HepG2 (cell line): ENCODE measurements around the gene POLN. TPM values are rescaled to one million over a fixed set of nuclear protein-coding genes. Genes with fewer than 3 reads are reported as not detected.
A peak's percentile ranks its signal among the peaks of the same experiment; 100 is the strongest.

Experiments used
- AGO1 ChIP-seq: fragments of 200-400 bp; formaldehyde crosslinking; IDR thresholded peaks from 2 replicates; pipeline ENCODE4 v1.6.1; 2017; ENCODE audit warnings: mild to moderate bottlenecking, low read depth, low read length, moderate library complexity; ENCODE audit not compliant: poor library complexity, severe bottlenecking
- CBX2 ChIP-seq, 2 experiments: fragments of 200-600 bp in 1 of 2; sonication (generic); formaldehyde crosslinking in 1 of 2; IDR thresholded peaks; 2 replicates each; pipeline versions ENCODE4 v1.7.0 to v1.8.1; 2018 to 2022; ENCODE audit warnings: low read depth in 2 of 2, low read length in 1 of 2, mild to moderate bottlenecking in 1 of 2, missing genetic modification reagents in 1 of 2
- CCDC6 ChIP-seq: sonication (generic); formaldehyde crosslinking; IDR thresholded peaks from 2 replicates; pipeline ENCODE4 v1.8.1; 2022; ENCODE audit warnings: mild to moderate bottlenecking, missing genetic modification reagents, moderate library complexity
- CTCF ChIP-seq: sonication (generic); formaldehyde crosslinking; IDR thresholded peaks from 2 replicates; pipeline ENCODE4 v1.5.0; 2020; ENCODE audit warnings: mild to moderate bottlenecking, missing genetic modification reagents, moderate library complexity
- ELF1 ChIP-seq: sonication (generic); formaldehyde crosslinking; IDR thresholded peaks from 2 replicates; pipeline ENCODE4 v1.4.0; 2020; ENCODE audit warnings: missing genetic modification reagents
- FIP1L1 ChIP-seq: fragments of 200-400 bp; formaldehyde crosslinking; IDR thresholded peaks from 2 replicates; pipeline ENCODE4 v1.6.1; 2018; ENCODE audit warnings: low read depth, mild to moderate bottlenecking, low read length, moderate library complexity, borderline replicate concordance; ENCODE audit not compliant: insufficient read depth
- GLMP ChIP-seq: sonication (generic); formaldehyde crosslinking; IDR thresholded peaks from 2 replicates; pipeline ENCODE4 v1.9.0; 2021; ENCODE audit warnings: missing genetic modification reagents, mild to moderate bottlenecking, borderline replicate concordance
- HMGXB3 ChIP-seq: sonication (generic); formaldehyde crosslinking; IDR thresholded peaks from 2 replicates; pipeline ENCODE4 v1.4.0; 2020; ENCODE audit warnings: missing genetic modification reagents, borderline replicate concordance
- KLF12 ChIP-seq: sonication (generic); formaldehyde crosslinking; IDR thresholded peaks from 2 replicates; pipeline ENCODE4 v1.4.0; 2020; ENCODE audit warnings: missing genetic modification reagents, borderline replicate concordance
- KLF9 ChIP-seq: IDR thresholded peaks from 2 replicates; pipeline ENCODE4 v1.6.1; 2016; ENCODE audit warnings: low read depth
- PCBP2 ChIP-seq: fragments of 200-400 bp; formaldehyde crosslinking; optimal IDR thresholded peaks from 2 replicates; pipeline ENCODE3; 2018; ENCODE audit warnings: low read length, low read depth; ENCODE audit not compliant: poor library complexity, severe bottlenecking
- RXRA ChIP-seq: sonication (generic); formaldehyde crosslinking; IDR thresholded peaks from 2 replicates; pipeline ENCODE4 v1.5.1; 2020; ENCODE audit warnings: missing genetic modification reagents
- SP140L ChIP-seq: sonication (generic); formaldehyde crosslinking; IDR thresholded peaks from 2 replicates; pipeline ENCODE4 v1.4.0; 2020; ENCODE audit warnings: missing genetic modification reagents, borderline replicate concordance
- TEAD2 ChIP-seq: sonication (generic); formaldehyde crosslinking; IDR thresholded peaks from 2 replicates; pipeline ENCODE4 v1.9.0; 2021; ENCODE audit warnings: missing genetic modification reagents
- TOPORS ChIP-seq: sonication (generic); formaldehyde crosslinking; IDR thresholded peaks from 2 replicates; pipeline ENCODE4 v1.8.0; 2023; ENCODE audit warnings: mild to moderate bottlenecking, missing genetic modification reagents
- ZBTB8A ChIP-seq: sonication (generic); formaldehyde crosslinking; IDR thresholded peaks from 2 replicates; pipeline ENCODE4 v1.4.0; 2020; ENCODE audit warnings: mild to moderate bottlenecking, low read depth, missing genetic modification reagents, borderline replicate concordance
- ZNF451 ChIP-seq: sonication (generic); formaldehyde crosslinking; IDR thresholded peaks from 2 replicates; pipeline ENCODE4 v1.5.0; 2020; ENCODE audit warnings: mild to moderate bottlenecking, missing genetic modification reagents
- ZNF550 ChIP-seq: sonication (generic); formaldehyde crosslinking; IDR thresholded peaks from 2 replicates; pipeline ENCODE4 v1.4.0; 2020; ENCODE audit warnings: mild to moderate bottlenecking, missing genetic modification reagents, borderline replicate concordance
- ZNF740 ChIP-seq: sonication (generic); formaldehyde crosslinking; IDR thresholded peaks from 2 replicates; pipeline ENCODE4 v1.4.0; 2020; ENCODE audit warnings: missing genetic modification reagents
- ZNF839 ChIP-seq: sonication (generic); formaldehyde crosslinking; IDR thresholded peaks from 2 replicates; pipeline ENCODE4 v1.4.0; 2020; ENCODE audit warnings: missing genetic modification reagents, mild to moderate bottlenecking, borderline replicate concordance
- polyA plus RNA-seq, 8 experiments: library from polyadenylated mRNA; depleted of rRNA in 3 of 8; stranded (reverse) in 7 of 8; unstranded in 1 of 8; fragments of >200 nt; fragmentation: Illumina TruSeq in 4 of 8; extraction: Trizol in 4 of 8; gene quantifications; 2 replicates each; pipeline versions ENCODE4 v1.2.1 to v1.2.3, GENCODE V29; 2011 to 2016; ENCODE audit warnings: low read depth in 4 of 8, missing spikeins in 1 of 8, mixed read lengths in 1 of 8; ENCODE audit not compliant: insufficient read depth in 1 of 8
- total RNA-seq, 5 experiments: library from RNA; depleted of rRNA; stranded (reverse); fragments of >200 nt; fragmentation: Illumina TruSeq; extraction: Trizol; gene quantifications; 2 replicates each; pipeline ENCODE4 v1.2.3, GENCODE V29; 2016; ENCODE audit warnings: low read depth in 1 of 5

Gene POLN
- total and polyA plus RNA-seq, 2 of the 13 experiments (the other 11 are each of a cell fraction or from before 2014, with no cell fraction given), result 0.93 to 1.5 TPM

- TF ChIP-seq ZNF740 (CRISPR knock-in tag), result 0 out of 2 replicates have a peak, but pooled peaks have one; percentile 6
- no peak for TF ChIP-seq PCBP2
- TF ChIP-seq ZNF451 (CRISPR knock-in tag), result no peak
- TF ChIP-seq ZNF839 (CRISPR knock-in tag), result 0 out of 2 replicates have a peak, but pooled peaks have one; percentile 21
- TF ChIP-seq RXRA, result 0 out of 2 replicates have a peak, but pooled peaks have one; percentile 4
- peak; percentile 37 for TF ChIP-seq CTCF (CRISPR knock-in tag)
- TF ChIP-seq SP140L (CRISPR knock-in tag), result no peak
- TF ChIP-seq GLMP (CRISPR knock-in tag), result no peak
- no peak for TF ChIP-seq CCDC6
- TF ChIP-seq ZNF550, result no peak
- TF ChIP-seq KLF12 (CRISPR knock-in tag), result no peak
- no peak for TF ChIP-seq CBX2 (IDR thresholded peaks at IDR 0.05; ENCODE audit: low read depth, low read length)
- TF ChIP-seq CBX2 (CRISPR knock-in tag; IDR thresholded peaks at IDR 0.05; ENCODE audit: low read depth), result no peak
- no peak for TF ChIP-seq FIP1L1
- TF ChIP-seq ELF1 (CRISPR knock-in tag), result no peak
- 0 out of 2 replicates have a peak, but pooled peaks have one; percentile 22 for TF ChIP-seq TEAD2 (CRISPR knock-in tag)
- TF ChIP-seq HMGXB3 (CRISPR knock-in tag), result no peak
- TF ChIP-seq KLF9 (CRISPR knock-in tag), result no peak
- TF ChIP-seq TOPORS (CRISPR knock-in tag), result no peak
- TF ChIP-seq AGO1, result no peak
- TF ChIP-seq ZBTB8A (CRISPR knock-in tag), result no peak
These were observed 170.5 kb downstream of the POLN start (continued) for GRCh38 chr4:2071252-2071911.
